ENCODE results near the gene UBE2C.
"Not testable (repeated sequence)": the region's sequence is repeated elsewhere in the genome, so short reads cannot be mapped to it uniquely, and the experiment has no call there.

The UBE2C gene

DNA sequence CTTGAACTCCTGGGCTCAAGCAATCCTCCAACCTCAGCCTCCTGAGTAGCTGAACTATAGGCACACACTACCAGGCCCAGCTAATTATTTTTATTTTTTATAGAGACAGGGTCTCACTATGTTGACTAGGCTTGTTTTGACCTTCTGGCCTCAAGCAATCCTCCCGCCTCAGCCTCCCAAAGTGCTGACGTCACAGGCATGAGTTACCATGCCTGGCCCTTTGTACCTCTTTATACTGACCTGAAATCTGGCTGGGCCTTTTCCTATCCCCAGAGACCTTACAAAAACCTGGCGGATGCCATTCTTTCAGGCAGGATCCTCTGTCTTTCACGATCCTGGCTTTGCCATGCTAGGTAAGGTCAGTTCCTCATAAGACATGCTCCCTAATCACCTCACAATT, 32.3 kb upstream of the UBE2C start:
- Histone ChIP-seq H3K9ac (ENCODE audit: low read length) (no peak overlapping the region), H3K4me1 (ENCODE audit: control insufficient read depth, insufficient read depth, low read length) (peaks cover 45% of the 10 kb centered on the region), H3K27me3 (ENCODE audit: control insufficient read depth, insufficient read depth, low read length) (no peaks in the 10 kb centered on the region), H3K4me3 (ENCODE audit: low read length) (no peak overlapping the region), H3K27ac (ENCODE audit: low read depth, low read length) (peak overlapping the region; percentile 97), H3K36me3 (ENCODE audit: control insufficient read depth, insufficient read depth, low read length) (no peaks in the 10 kb centered on the region)

- Histone ChIP-seq H3K27ac (ENCODE audit: low read depth, low read length) (peak overlapping the region; percentile 97), H3K27me3 (ENCODE audit: control insufficient read depth, insufficient read depth, low read length) (no peaks in the 10 kb centered on the region), H3K9ac (ENCODE audit: low read length) (no peak overlapping the region), H3K4me3 (ENCODE audit: low read length) (no peak overlapping the region), H3K36me3 (ENCODE audit: control insufficient read depth, insufficient read depth, low read length) (no peaks in the 10 kb centered on the region), H3K4me1 (ENCODE audit: control insufficient read depth, insufficient read depth, low read length) (peaks cover 45% of the 10 kb centered on the region)
Observed at GRCh38 chr20:45781391-45781931, 31.0 kb upstream of the UBE2C start.

DNA sequence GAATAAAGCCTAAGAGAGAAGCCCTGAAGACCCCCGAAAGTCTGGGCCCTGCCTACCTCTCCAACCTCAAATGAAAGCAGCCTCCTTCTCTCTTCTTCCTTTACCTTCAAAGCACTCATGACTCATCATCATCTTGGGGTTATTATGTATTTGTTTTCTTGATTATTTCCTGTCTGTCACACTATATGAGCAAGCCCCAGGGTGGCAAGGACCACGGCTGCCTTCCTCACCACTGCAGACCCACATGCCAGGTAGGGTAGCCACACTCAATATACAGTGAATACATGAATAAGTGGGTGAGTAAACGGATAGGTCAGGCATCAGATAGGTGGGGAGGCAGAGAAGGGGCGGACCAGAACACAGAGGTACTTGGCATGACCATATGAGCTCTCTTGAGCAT, 29.6 kb upstream of the UBE2C start:
- H3K27me3 ChIP-seq (ENCODE audit: control insufficient read depth, insufficient read depth, low read length) = no peaks in the 10 kb centered on the region
- peaks cover 43% of the 10 kb centered on the region for H3K4me1 ChIP-seq (ENCODE audit: control insufficient read depth, insufficient read depth, low read length)
- H3K27ac ChIP-seq (ENCODE audit: low read depth, low read length) = peak overlapping the region; percentile 75
- no peak overlapping the region for H3K9ac ChIP-seq (ENCODE audit: low read length)
- H3K4me3 ChIP-seq (ENCODE audit: low read length) = no peak overlapping the region
- H3K36me3 ChIP-seq (ENCODE audit: control insufficient read depth, insufficient read depth, low read length) = no peaks in the 10 kb centered on the region

GRCh38 chr20:45783656-45784294, 28.7 kb upstream of the UBE2C start:
- no peaks in the 10 kb centered on the region for H3K27me3 ChIP-seq (ENCODE audit: control insufficient read depth, insufficient read depth, low read length)
- H3K9ac ChIP-seq (ENCODE audit: low read length) = no peak overlapping the region
- H3K4me3 ChIP-seq (ENCODE audit: low read length) = no peak overlapping the region
- H3K27ac ChIP-seq (ENCODE audit: low read depth, low read length) = peak overlapping the region; percentile 75
- no peaks in the 10 kb centered on the region for H3K36me3 ChIP-seq (ENCODE audit: control insufficient read depth, insufficient read depth, low read length)
- H3K4me1 ChIP-seq (ENCODE audit: control insufficient read depth, insufficient read depth, low read length) = peaks cover 35% of the 10 kb centered on the region

DNA sequence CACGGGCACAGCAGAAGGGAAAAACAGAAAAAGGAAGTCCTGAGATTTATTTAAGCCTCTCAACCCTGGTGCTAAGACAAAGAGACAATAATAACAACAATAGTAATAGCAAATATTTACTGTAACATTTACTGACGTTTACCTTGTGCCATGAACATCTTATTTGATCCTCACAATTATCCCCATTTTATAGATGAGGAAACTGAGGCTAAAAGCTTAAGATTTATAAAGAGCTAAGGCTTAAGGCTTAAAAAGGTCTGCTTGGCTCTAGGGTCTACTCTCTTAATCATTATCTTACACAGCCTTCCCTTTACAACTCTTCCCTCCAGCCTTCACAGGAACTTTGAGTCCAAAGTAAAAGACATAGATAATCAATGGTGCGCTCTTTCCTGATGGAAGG, 24.1 kb upstream of the UBE2C start:
- no peak overlapping the region for H3K4me3 ChIP-seq (ENCODE audit: low read length)
- no peaks in the 10 kb centered on the region for H3K36me3 ChIP-seq (ENCODE audit: control insufficient read depth, insufficient read depth, low read length)
- peaks cover 12% of the 10 kb centered on the region for H3K4me1 ChIP-seq (ENCODE audit: control insufficient read depth, insufficient read depth, low read length)
- H3K27ac ChIP-seq (ENCODE audit: low read depth, low read length) = no peak overlapping the region
- no peaks in the 10 kb centered on the region for H3K27me3 ChIP-seq (ENCODE audit: control insufficient read depth, insufficient read depth, low read length)
- H3K9ac ChIP-seq (ENCODE audit: low read length) = no peak overlapping the region

- Histone ChIP-seq H3K36me3 (ENCODE audit: control insufficient read depth, insufficient read depth, low read length) (peaks cover 16% of the 10 kb centered on the region), H3K4me1 (ENCODE audit: control insufficient read depth, insufficient read depth, low read length) (peaks cover 4% of the 10 kb centered on the region), H3K27me3 (ENCODE audit: control insufficient read depth, insufficient read depth, low read length) (no peaks in the 10 kb centered on the region), H3K9ac (ENCODE audit: low read length) (peak overlapping the region; percentile 4), H3K4me3 (ENCODE audit: low read length) (peak overlapping the region; percentile 92), H3K27ac (ENCODE audit: low read depth, low read length) (peak overlapping the region; percentile 84)
Observed at GRCh38 chr20:45792317-45793118, 19.9 kb upstream of the UBE2C start.

GRCh38 chr20:45796337-45797065, 15.9 kb upstream of the UBE2C start:
- Histone ChIP-seq H3K9ac (ENCODE audit: low read length) (no peak overlapping the region), H3K27ac (ENCODE audit: low read depth, low read length) (no peak overlapping the region), H3K4me1 (ENCODE audit: control insufficient read depth, insufficient read depth, low read length) (peaks cover 4% of the 10 kb centered on the region), H3K36me3 (ENCODE audit: control insufficient read depth, insufficient read depth, low read length) (peaks cover 22% of the 10 kb centered on the region), H3K27me3 (ENCODE audit: control insufficient read depth, insufficient read depth, low read length) (no peaks in the 10 kb centered on the region), H3K4me3 (ENCODE audit: low read length) (no peak overlapping the region)

- not testable (repeated sequence) for H3K27ac ChIP-seq (ENCODE audit: low read depth, low read length); H3K9ac ChIP-seq (ENCODE audit: low read length)
- H3K36me3 ChIP-seq (ENCODE audit: control insufficient read depth, insufficient read depth, low read length) = peaks cover 31% of the 10 kb centered on the region
Observed at GRCh38 chr20:45797510-45797909, 14.9 kb upstream of the UBE2C start.

GRCh38 chr20:45797955-45798354, 14.5 kb upstream of the UBE2C start:
- H3K4me3 ChIP-seq (ENCODE audit: low read length); H3K27me3 ChIP-seq (ENCODE audit: control insufficient read depth, insufficient read depth, low read length); H3K4me1 ChIP-seq (ENCODE audit: control insufficient read depth, insufficient read depth, low read length); H3K9ac ChIP-seq (ENCODE audit: low read length); H3K27ac ChIP-seq (ENCODE audit: low read depth, low read length): not testable (repeated sequence)
- peaks cover 34% of the 10 kb centered on the region for H3K36me3 ChIP-seq (ENCODE audit: control insufficient read depth, insufficient read depth, low read length)

More at GRCh38 chr20:45797510-45797909, 14.9 kb upstream of the UBE2C start:
- not testable (repeated sequence) for H3K4me3 ChIP-seq (ENCODE audit: low read length); H3K27me3 ChIP-seq (ENCODE audit: control insufficient read depth, insufficient read depth, low read length); H3K4me1 ChIP-seq (ENCODE audit: control insufficient read depth, insufficient read depth, low read length)

DNA sequence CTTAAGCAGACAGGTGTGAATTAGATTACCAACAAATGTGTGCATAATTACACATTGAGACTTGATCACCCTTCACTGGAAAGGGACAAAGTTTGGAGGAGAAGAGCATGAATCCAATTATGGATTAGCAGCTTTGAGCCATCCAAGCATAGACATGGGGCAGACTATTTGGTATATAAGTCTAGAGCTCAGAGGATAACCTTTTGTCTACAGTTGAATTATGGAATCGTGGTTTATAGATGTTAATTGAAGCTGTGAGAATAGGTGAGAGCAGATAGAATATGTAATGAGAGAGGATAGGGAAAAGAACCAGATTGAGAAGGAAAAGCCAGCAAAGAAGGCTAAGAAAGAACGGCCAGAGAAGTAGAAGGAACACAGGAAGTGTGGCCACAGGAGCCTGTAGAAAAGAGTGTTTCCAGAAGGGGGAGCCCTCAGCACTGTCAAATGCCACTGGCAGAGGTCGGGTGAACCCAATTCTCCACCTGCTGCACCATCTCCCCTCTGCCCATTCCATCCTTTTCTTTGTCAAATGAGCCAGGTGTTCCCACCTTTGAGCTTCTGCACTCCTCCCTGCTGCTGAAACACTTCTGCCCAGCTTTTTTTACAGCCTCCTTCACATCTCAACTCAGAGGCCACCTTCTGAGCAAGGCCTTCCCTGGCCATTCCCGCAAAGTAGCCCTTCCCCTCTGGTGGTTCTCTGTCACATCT, 13.4 kb upstream of the UBE2C start:
- Histone ChIP-seq H3K27ac (ENCODE audit: low read depth, low read length) (no peak overlapping the region), H3K36me3 (ENCODE audit: control insufficient read depth, insufficient read depth, low read length) (peaks cover 45% of the 10 kb centered on the region), H3K27me3 (ENCODE audit: control insufficient read depth, insufficient read depth, low read length) (no peaks in the 10 kb centered on the region), H3K9ac (ENCODE audit: low read length) (no peak overlapping the region), H3K4me3 (ENCODE audit: low read length) (no peak overlapping the region), H3K4me1 (ENCODE audit: control insufficient read depth, insufficient read depth, low read length) (no peaks in the 10 kb centered on the region)

GRCh38 chr20:45801851-45802250, 10.6 kb upstream of the UBE2C start:
- H3K4me1 ChIP-seq (ENCODE audit: control insufficient read depth, insufficient read depth, low read length) = no peaks in the 10 kb centered on the region
- H3K27me3 ChIP-seq (ENCODE audit: control insufficient read depth, insufficient read depth, low read length) = no peaks in the 10 kb centered on the region
- H3K4me3 ChIP-seq (ENCODE audit: low read length) = no peak overlapping the region
- H3K9ac ChIP-seq (ENCODE audit: low read length) = no peak overlapping the region
- no peak overlapping the region for H3K27ac ChIP-seq (ENCODE audit: low read depth, low read length)
- H3K36me3 ChIP-seq (ENCODE audit: control insufficient read depth, insufficient read depth, low read length) = peaks cover 52% of the 10 kb centered on the region

Data from rectal smooth muscle tissue (tissue), 1 donor.